GM12878 (cell line): ENCODE data around the gene AIP. TPM values are rescaled to one million over a fixed set of nuclear protein-coding genes. Genes with fewer than 3 reads are reported as not detected.

Experiments used
- ATAC-seq: fragments of 200-7000 bp; cut with Tn5 transposase; 3 replicates; pipeline ENCODE4 v1.9.1; 2020; ENCODE audit warnings: mild to moderate bottlenecking, moderate library complexity
- BruUV-seq: library from RNA; stranded (reverse); fragments of 400-500 nt; replicated peaks from 2 replicates; lab custom pipeline; 2021; lab: Mats Ljungman, UMichigan
- CTCF ChIA-PET: fragments of 300-600 bp; sonication (Branson Sonifier 250); formaldehyde crosslinking; extraction: SDS; loops from one replicate; lab custom pipeline; 2021; ENCODE audit warnings: inconsistent platforms; lab: Yijun Ruan, JAX
- POLR2A ChIA-PET: fragments of 350-600 bp; formaldehyde crosslinking; extraction: SDS; loops from one replicate; lab custom pipeline; 2021; ENCODE audit warnings: inconsistent platforms; lab: Charles Lee
- RAD21 ChIA-PET: fragments of 300-600 bp; sonication (Branson Sonifier 250); formaldehyde crosslinking; loops from one replicate; lab custom pipeline; 2023; ENCODE audit warnings: antibody characterized with exemption; ENCODE audit not compliant: unreplicated experiment; lab: Charles Lee
- SMC1A ChIA-PET: fragments of 300-600 bp; sonication (Branson Sonifier 250); formaldehyde crosslinking; loops from one replicate; lab custom pipeline; 2023; ENCODE audit not compliant: unreplicated experiment, uncharacterized antibody; lab: Charles Lee
- DNase-seq: peaks from one replicate; pipeline ENCODE4 v3.0.0-alpha.2; 2011; ENCODE audit warnings: low read depth, low spot score
- FAIRE-seq: peaks from 3 replicates; lab custom pipeline; 2011; peaks lifted over from hg19 to GRCh38; lab: Jason Lieb, UNC
- H2AFZ ChIP-seq: 2 replicates; pipeline ENCODE4 v1.6.0; 2011; ENCODE audit warnings: low read depth, low read length, control low read depth; ENCODE audit not compliant: control insufficient read depth
- H3K27ac ChIP-seq: 2 replicates; pipeline ENCODE4 v1.5.1; 2011; ENCODE audit warnings: control low read depth; ENCODE audit not compliant: control insufficient read depth, insufficient read depth
- H3K27me3 ChIP-seq, 2 experiments: replicated peaks in 1 of 2; 2 replicates each; pipeline versions ENCODE4 v1.6.0 to v1.6.1; 2011; ENCODE audit warnings: low read length in 1 of 2; ENCODE audit not compliant: control insufficient read depth in 2 of 2, insufficient read depth in 2 of 2
- H3K36me3 ChIP-seq, 2 experiments: 2 replicates each; pipeline ENCODE4 v1.5.1; 2011; ENCODE audit warnings: low read length in 1 of 2; ENCODE audit not compliant: control insufficient read depth in 2 of 2, insufficient read depth in 2 of 2
- H3K4me1 ChIP-seq: 2 replicates; pipeline ENCODE4 v1.6.1; 2011; ENCODE audit warnings: mild to moderate bottlenecking, low read length, moderate library complexity, mixed read lengths; ENCODE audit not compliant: control insufficient read depth, insufficient read depth
- H3K4me2 ChIP-seq: 2 replicates; pipeline ENCODE4 v1.6.0; 2011; ENCODE audit warnings: control low read depth; ENCODE audit not compliant: control insufficient read depth, insufficient read depth
- H3K4me3 ChIP-seq: fragments of 200-600 bp; sonication (generic); 2 replicates; pipeline ENCODE4 v1.5.1; 2016
- H3K79me2 ChIP-seq: 2 replicates; pipeline ENCODE4 v1.6.0; 2011; ENCODE audit warnings: low read length; ENCODE audit not compliant: control insufficient read depth, insufficient read depth
- H3K9ac ChIP-seq: 2 replicates; pipeline ENCODE4 v1.8.0; 2011; ENCODE audit warnings: low read length, control low read depth, mixed read lengths; ENCODE audit not compliant: control insufficient read depth, insufficient read depth
- H3K9me3 ChIP-seq: replicated peaks from 3 replicates; pipeline ENCODE4 v1.5.1; 2011; ENCODE audit warnings: mild to moderate bottlenecking, low read length; ENCODE audit not compliant: control insufficient read depth, insufficient read depth
- H4K20me1 ChIP-seq: 2 replicates; pipeline ENCODE4 v1.6.0; 2011; ENCODE audit not compliant: control insufficient read depth, insufficient read depth
- ASH2L ChIP-seq: fragments of 300-600, 200-600 bp; sonication (generic); IDR thresholded peaks from 2 replicates; pipeline ENCODE4 v1.6.1; 2017; ENCODE audit warnings: low read depth, mild to moderate bottlenecking, borderline replicate concordance
- CBX3 ChIP-seq: fragments of 200-600 bp; sonication (generic); IDR thresholded peaks from 2 replicates; pipeline ENCODE4 v1.6.1; 2016; ENCODE audit warnings: low read depth, borderline replicate concordance
- ELK1 ChIP-seq: IDR thresholded peaks from 2 replicates; pipeline ENCODE4 v1.6.1; 2012; ENCODE audit warnings: low read depth, low read length, improper control_type of control experiment
- FOXM1 ChIP-seq: IDR thresholded peaks from 2 replicates; pipeline ENCODE4 v1.6.1; 2012; ENCODE audit warnings: low read depth, mild to moderate bottlenecking, inconsistent platforms, low read length, moderate library complexity
- IKZF2 ChIP-seq, 2 experiments: fragments of 450-650 bp; IDR thresholded peaks; 2 replicates each; pipeline ENCODE4 v1.6.1; 2017; ENCODE audit warnings: mild to moderate bottlenecking in 2 of 2, moderate library complexity in 2 of 2
- LARP7 ChIP-seq: fragments of 450-650 bp; IDR thresholded peaks from 2 replicates; pipeline ENCODE4 v1.6.1; 2017; ENCODE audit warnings: mild to moderate bottlenecking
- MEF2A ChIP-seq: IDR thresholded peaks from 2 replicates; pipeline ENCODE4 v1.6.1; 2011; ENCODE audit warnings: low read depth, mild to moderate bottlenecking, low read length, moderate library complexity; ENCODE audit not compliant: insufficient read depth
- MYB ChIP-seq: fragments of 150-350 bp; IDR thresholded peaks from 2 replicates; pipeline ENCODE4 v1.6.1; 2014; ENCODE audit warnings: mild to moderate bottlenecking, low read depth, low read length, borderline replicate concordance
- RAD51 ChIP-seq: fragments of 450-650 bp; IDR thresholded peaks from 2 replicates; pipeline ENCODE4 v1.6.1; 2016; ENCODE audit warnings: moderate library complexity, mild to moderate bottlenecking, inconsistent platforms
- SREBF2 ChIP-seq: IDR thresholded peaks from 2 replicates; pipeline ENCODE4 v1.6.1; 2012; ENCODE audit warnings: mild to moderate bottlenecking, low read length
- TARDBP ChIP-seq: IDR thresholded peaks from 2 replicates; pipeline ENCODE4 v1.6.1; 2016; ENCODE audit warnings: borderline replicate concordance
- ZNF274 ChIP-seq: IDR thresholded peaks from one replicate; pipeline ENCODE4 v1.8.0; 2011; ENCODE audit not compliant: insufficient read length, insufficient read depth
- ZNF384 ChIP-seq: IDR thresholded peaks from 2 replicates; pipeline ENCODE4 v1.6.1; 2012; ENCODE audit warnings: low read depth, mild to moderate bottlenecking, low read length, improper control_type of control experiment, borderline replicate concordance
- WGBS: methylation state at CpG from one replicate; pipeline ENCODE4 v1.1.6; 2016; ENCODE audit warnings: low lambda C conversion rate; ENCODE audit not compliant: insufficient replicate concordance, insufficient coverage; ENCODE audit errors: missing lambda C conversion rate; 5-methylcytosine and 5-hydroxymethylcytosine counted together
- in situ Hi-C: fragments of 300-500 bp; cut with MboI; formaldehyde crosslinking; loops from 9 replicates; pipeline ENCODE4 v1.14.3; 2018; ENCODE audit warnings: mixed read lengths
- intact Hi-C: fragments of 100-400 bp; cut with micrococcal nuclease; formaldehyde crosslinking; loops from one replicate; pipeline ENCODE4 v1.14.2; 2022; ENCODE audit not compliant: unreplicated experiment
- polyA plus RNA-seq, 11 experiments: library from polyadenylated mRNA; depleted of rRNA in 4 of 11; unstranded in 6 of 11; stranded (reverse) in 5 of 11; fragments of >200 nt; fragmentation: Nextera tagmentation in 4 of 11; fragmentation: Illumina TruSeq in 1 of 11; extraction: Ambion mirVana in 4 of 11; extraction: Trizol in 1 of 11; gene quantifications; 1 replicate in 1 of 11; 2 replicates in 10 of 11; pipeline versions ENCODE4 v1.2.1 to v1.2.3, GENCODE V29; 2011 to 2016; ENCODE audit warnings: inconsistent platforms in 2 of 11, missing spikeins in 2 of 11, low read depth in 1 of 11
- total RNA-seq, 4 experiments: library from RNA; depleted of rRNA in 3 of 4; stranded (reverse); fragments of >200 nt in 3 of 4; fragmentation: Illumina TruSeq in 1 of 4; extraction: Trizol in 1 of 4; gene quantifications; 2 replicates each; pipeline versions ENCODE4 v1.2.1 to v1.2.3, GENCODE V29; 2013 to 2021

AIP gene
- total and polyA plus RNA-seq, 10 of the 15 experiments (the other 5 are each of a cell fraction or from before 2014, with no cell fraction given), result 12.6 to 164 (median 104) TPM

GRCh38 chr11:67496113-67496512, 13.3 kb downstream of the AIP start (continued):
- no peak for TF ChIP-seq MYB

- POLR2A ChIA-PET, result no interaction called here
Measured at GRCh38 chr11:67497656-67498291, 14.9 kb downstream of the AIP start.

GRCh38 chr11:67498544-67498972, 15.7 kb downstream of the AIP start:
- Histone ChIP-seq H3K27ac (no peak overlapping the region), H3K9me3 (no peaks in the 10 kb centered on the region), H3K4me3 (no peak overlapping the region), H3K4me2 (no peak overlapping the region), H3K36me3 (peaks cover 0 to 10% of the 10 kb centered on the region in 2 experiments; a peak in 3 of 4 replicates), H3K79me2 (no peaks in the 10 kb centered on the region), H2AFZ (no peak overlapping the region), H3K27me3 (no peaks in the 10 kb centered on the region), H3K4me1 (no peaks in the 10 kb centered on the region; the same call in 1 of the 2 replicates), H3K9ac (no peak overlapping the region), H4K20me1 (no peaks in the 10 kb centered on the region; the same call in 1 of the 2 replicates)
- no peak for DNase-seq
- CTCF ChIA-PET, result no interaction called here
- no peak for FAIRE-seq
- SMC1A ChIA-PET, result no interaction called here
- intact Hi-C loops, result no loop called here
- POLR2A ChIA-PET, result no interaction called here
- ATAC-seq, result no peak
- TF ChIP-seq ASH2L (no peak), ELK1 (no peak), RAD51 (no peak), TARDBP (no peak), LARP7 (no peak), MEF2A (no peak), ZNF384 (no peak), FOXM1 (no peak), ZNF274 (no peak), SREBF2 (no peak)
- RAD21 ChIA-PET, result no interaction called here
- no TSS peak for BruUV-seq
- in situ Hi-C loops, result no loop called here
- WGBS, result 96% methylated on average over 19 of the region's 21 CpGs

More at GRCh38 chr11:67497656-67498291, 14.9 kb downstream of the AIP start:
- Histone ChIP-seq H3K4me2 (no peak overlapping the region), H3K27ac (no peak overlapping the region), H2AFZ (no peak overlapping the region), H3K4me1 (no peaks in the 10 kb centered on the region; the same call in 1 of the 2 replicates), H3K9ac (no peak overlapping the region), H3K9me3 (no peaks in the 10 kb centered on the region), H3K4me3 (no peak overlapping the region), H3K79me2 (no peaks in the 10 kb centered on the region), H3K36me3 (peaks cover 0 to 10% of the 10 kb centered on the region in 2 experiments; a peak in 3 of 4 replicates), H3K27me3 (no peaks in the 10 kb centered on the region), H4K20me1 (no peaks in the 10 kb centered on the region; the same call in 1 of the 2 replicates)
- 90% methylated on average over 21 of the region's 21 CpGs for WGBS
- in situ Hi-C loops (no loop called here), intact Hi-C loops (no loop called here)
- no peak for TF ChIP-seq IKZF2 (IDR thresholded peaks at IDR 0.05)
- no peak for TF ChIP-seq CBX3
- RAD21 ChIA-PET, result no interaction called here
- ATAC-seq, result no peak
- no peak for DNase-seq
- CTCF ChIA-PET, result no interaction called here
- no peak for FAIRE-seq
- no TSS peak for BruUV-seq
- SMC1A ChIA-PET, result no interaction called here
